ENCODE data around the gene PGBD4. TPM values are rescaled to one million over a fixed set of nuclear protein-coding genes. Genes with fewer than 3 reads are reported as not detected.
"Not testable (repeated sequence)": the region's sequence is repeated elsewhere in the genome, so short reads cannot be mapped to it uniquely, and the experiment has no call there.

PGBD4 gene
- polyA plus RNA-seq, 3 donors = 1.8 to 2.4 (median 2.2) TPM

GRCh38 chr15:34102175-34102925 lies 467 bp downstream of the PGBD4 start:
- no peak for DNase-seq (ENCODE audit: extremely low read depth in 1 of 11, low read depth in 9 of 11, low spot score in 4 of 11)

DNA sequence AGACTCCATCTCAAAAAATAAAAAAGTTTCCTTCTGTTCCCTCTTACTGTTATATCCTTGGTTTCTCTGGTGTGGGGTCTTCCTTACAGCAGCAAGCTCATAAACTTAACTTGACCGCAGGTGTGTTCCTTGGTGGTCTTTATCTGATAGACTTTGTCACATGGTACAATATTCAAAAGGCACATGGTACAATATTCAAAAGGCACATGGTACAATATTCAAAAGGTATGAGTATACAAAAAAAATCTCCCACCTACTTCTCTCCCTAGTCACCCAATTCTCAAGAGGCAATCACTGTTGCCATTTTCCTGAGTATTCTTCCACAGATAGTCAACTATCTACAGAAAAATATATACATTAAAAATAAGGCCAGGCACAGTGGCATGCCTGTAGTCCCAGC lies 4.5 kb downstream of the PGBD4 start:
- DNase-seq (ENCODE audit: extremely low read depth in 1 of 11, low read depth in 9 of 11, low spot score in 4 of 11) = no peak

- no peak for DNase-seq (ENCODE audit: extremely low read depth in 1 of 11, low read depth in 9 of 11, low spot score in 4 of 11)
These were observed 5.4 kb downstream of the PGBD4 start for GRCh38 chr15:34107315-34107714.

GRCh38 chr15:34109797-34110663 lies 8.1 kb downstream of the PGBD4 start:
- DNase-seq (ENCODE audit: extremely low read depth in 1 of 11, low read depth in 9 of 11, low spot score in 4 of 11) = peak in 1 of 11 donors; percentile 28

- no peak for DNase-seq (ENCODE audit: extremely low read depth in 1 of 11, low read depth in 9 of 11, low spot score in 4 of 11)
These were observed 9.6 kb downstream of the PGBD4 start for GRCh38 chr15:34111488-34111887.

- DNase-seq (ENCODE audit: extremely low read depth in 1 of 11, low read depth in 9 of 11, low spot score in 4 of 11) = no peak
These were observed 12.3 kb downstream of the PGBD4 start for GRCh38 chr15:34114215-34114614.

GRCh38 chr15:34114739-34115138 lies 12.9 kb downstream of the PGBD4 start:
- DNase-seq (ENCODE audit: extremely low read depth in 1 of 11, low read depth in 9 of 11, low spot score in 4 of 11) = no peak

GRCh38 chr15:34116620-34117019 lies 14.7 kb downstream of the PGBD4 start:
- no peak for DNase-seq (ENCODE audit: extremely low read depth in 1 of 11, low read depth in 9 of 11, low spot score in 4 of 11)

GRCh38 chr15:34119291-34119690 lies 17.4 kb downstream of the PGBD4 start:
- DNase-seq (ENCODE audit: extremely low read depth in 1 of 11, low read depth in 9 of 11, low spot score in 4 of 11) = no peak

- DNase-seq (ENCODE audit: extremely low read depth in 1 of 11, low read depth in 9 of 11, low spot score in 4 of 11) = not testable (repeated sequence)
These were observed 18.5 kb downstream of the PGBD4 start for GRCh38 chr15:34120420-34120819.

DNA sequence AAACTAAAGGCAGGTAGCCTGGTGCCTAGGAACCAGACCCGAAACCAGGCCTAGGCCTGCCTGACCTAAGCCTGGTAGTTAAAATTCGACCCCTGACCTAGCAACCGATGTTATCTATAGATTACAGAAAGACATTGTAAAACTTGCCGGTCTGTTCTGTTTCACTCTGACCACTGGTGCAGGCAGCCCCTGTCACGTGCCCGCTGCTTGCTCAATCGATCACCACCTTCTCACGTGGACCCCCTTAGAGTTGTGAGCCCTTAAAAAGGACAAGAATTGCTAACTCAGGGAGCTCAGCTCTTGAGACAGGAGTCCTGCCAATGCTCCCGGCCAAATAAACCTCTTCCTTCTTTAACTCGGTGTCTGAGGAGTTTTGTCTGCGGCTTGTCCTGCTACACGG lies 19.9 kb downstream of the PGBD4 start:
- DNase-seq (ENCODE audit: extremely low read depth in 1 of 11, low read depth in 9 of 11, low spot score in 4 of 11) = not testable (repeated sequence)

DNA sequence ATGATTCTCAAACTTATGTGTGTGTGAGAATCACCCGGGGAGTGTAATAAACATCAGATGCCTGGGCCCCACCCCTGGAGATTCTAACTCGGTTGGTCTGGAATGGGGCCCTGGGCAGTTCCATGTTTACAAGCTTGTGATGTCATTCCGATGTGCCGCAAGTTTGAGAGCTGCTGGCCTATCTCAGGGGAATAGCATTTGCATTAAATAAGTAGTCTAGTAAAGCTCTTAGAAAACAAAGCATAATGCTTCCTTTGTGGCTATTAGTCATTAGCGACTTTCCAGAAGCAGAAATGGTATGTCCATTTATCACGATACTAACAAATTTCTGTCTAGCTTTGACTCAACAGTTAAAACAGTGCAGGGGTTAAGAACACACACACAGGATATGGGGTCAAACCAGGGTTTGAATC lies 20.9 kb downstream of the PGBD4 start:
- DNase-seq (ENCODE audit: extremely low read depth in 1 of 11, low read depth in 9 of 11, low spot score in 4 of 11) = no peak

DNA sequence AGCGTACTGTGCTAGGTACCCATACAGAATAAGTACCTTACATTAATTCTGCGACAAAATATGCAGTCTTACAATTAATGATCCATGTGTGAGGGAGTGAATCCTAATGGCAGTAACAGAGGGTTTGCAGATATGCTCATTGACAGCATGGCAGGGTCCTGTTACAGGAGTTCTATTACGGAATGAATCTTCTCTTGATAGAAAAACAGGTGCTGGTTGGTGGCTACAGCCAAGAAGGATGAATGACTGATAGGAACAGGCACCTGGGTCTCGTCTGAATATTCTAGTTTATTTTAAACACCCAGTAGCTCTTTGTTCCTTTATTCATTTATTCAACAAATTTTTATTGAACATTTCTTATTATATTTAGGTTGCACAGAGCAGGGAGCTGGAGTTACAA lies 22.8 kb downstream of the PGBD4 start:
- DNase-seq (ENCODE audit: extremely low read depth in 1 of 11, low read depth in 9 of 11, low spot score in 4 of 11) = no peak

DNA sequence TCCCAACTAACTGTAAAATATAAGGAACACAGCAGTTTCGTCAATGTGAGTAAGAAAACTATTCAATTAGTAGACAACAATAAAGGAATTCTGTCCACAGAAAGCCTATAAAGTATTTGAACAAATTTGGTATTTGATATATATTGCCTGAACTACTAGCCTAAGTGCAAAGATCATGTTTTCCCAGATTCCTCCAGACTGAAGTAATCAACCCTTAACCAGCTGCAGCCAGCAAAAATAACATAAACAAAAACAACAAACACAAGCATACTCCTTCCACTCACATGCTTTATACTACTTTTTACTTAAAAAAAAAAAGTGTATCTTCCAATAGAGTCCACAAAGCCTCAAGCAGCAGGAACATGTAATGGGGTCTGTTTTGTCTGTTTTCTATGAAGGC lies 24.1 kb downstream of the PGBD4 start:
- no peak for DNase-seq (ENCODE audit: extremely low read depth in 1 of 11, low read depth in 9 of 11, low spot score in 4 of 11)

DNA sequence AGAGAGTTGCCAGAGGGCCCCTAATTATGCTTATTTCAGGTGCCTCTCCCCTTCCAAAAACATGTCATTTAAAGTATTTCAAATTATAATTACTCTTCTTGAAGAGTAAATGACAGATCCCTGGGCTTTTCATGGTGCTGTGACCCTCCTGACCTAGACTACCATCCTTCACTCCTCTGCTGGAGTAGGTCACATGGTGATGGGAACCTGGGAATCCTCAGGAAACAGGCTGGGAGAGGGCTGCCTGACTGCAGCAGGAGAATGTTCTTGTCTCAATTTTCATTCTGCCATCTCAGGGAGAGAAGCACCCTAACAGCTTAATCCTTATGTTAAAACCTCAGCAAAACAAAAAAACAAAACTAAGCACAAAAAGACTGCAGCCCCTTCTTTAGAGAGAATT lies 24.6 kb downstream of the PGBD4 start:
- no peak for DNase-seq (ENCODE audit: extremely low read depth in 1 of 11, low read depth in 9 of 11, low spot score in 4 of 11)

DNA sequence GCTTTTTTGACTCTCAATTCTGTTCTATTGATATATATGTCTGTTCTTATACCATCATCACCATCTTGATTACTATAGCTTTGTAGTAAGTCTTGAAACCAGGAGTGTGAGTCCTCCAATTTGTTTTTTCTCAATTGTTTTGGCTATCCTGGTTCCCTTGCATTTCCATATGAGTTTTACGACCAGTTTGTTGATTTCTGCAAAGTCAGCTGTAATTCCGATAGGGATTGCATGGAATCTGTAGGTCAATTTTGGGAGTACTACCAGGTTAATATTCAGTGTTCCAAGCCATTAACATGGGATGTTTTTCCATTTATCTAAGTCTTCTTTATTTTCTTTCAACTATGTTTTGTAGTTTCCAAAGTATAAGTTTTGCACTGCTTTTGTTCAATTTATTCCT lies 27.0 kb downstream of the PGBD4 start:
- DNase-seq (ENCODE audit: extremely low read depth in 1 of 11, low read depth in 9 of 11, low spot score in 4 of 11) = no peak

DNA sequence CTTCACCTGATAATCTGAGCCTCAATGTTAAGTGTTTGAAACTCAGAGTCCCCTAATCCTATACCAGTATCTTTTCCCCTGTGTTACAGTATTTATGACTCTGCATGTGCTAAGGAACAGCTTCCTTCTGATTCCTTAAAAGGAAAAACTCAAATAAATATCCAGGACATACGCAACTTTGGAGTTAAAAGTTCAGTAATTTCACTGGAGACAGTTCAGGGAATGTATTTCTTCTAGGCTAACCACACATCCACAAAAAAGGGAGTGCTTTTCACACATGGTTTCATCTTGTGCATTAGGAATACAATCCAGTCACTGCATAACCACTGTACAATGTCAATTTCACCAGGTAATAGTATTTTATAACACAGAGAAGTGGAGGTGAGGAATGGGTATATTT lies 31.0 kb downstream of the PGBD4 start:
- no peak for DNase-seq (ENCODE audit: extremely low read depth in 1 of 11, low read depth in 9 of 11, low spot score in 4 of 11)

- DNase-seq (ENCODE audit: extremely low read depth in 1 of 11, low read depth in 9 of 11, low spot score in 4 of 11) = no peak
These were observed 31.6 kb downstream of the PGBD4 start for GRCh38 chr15:34133511-34133910.

DNA sequence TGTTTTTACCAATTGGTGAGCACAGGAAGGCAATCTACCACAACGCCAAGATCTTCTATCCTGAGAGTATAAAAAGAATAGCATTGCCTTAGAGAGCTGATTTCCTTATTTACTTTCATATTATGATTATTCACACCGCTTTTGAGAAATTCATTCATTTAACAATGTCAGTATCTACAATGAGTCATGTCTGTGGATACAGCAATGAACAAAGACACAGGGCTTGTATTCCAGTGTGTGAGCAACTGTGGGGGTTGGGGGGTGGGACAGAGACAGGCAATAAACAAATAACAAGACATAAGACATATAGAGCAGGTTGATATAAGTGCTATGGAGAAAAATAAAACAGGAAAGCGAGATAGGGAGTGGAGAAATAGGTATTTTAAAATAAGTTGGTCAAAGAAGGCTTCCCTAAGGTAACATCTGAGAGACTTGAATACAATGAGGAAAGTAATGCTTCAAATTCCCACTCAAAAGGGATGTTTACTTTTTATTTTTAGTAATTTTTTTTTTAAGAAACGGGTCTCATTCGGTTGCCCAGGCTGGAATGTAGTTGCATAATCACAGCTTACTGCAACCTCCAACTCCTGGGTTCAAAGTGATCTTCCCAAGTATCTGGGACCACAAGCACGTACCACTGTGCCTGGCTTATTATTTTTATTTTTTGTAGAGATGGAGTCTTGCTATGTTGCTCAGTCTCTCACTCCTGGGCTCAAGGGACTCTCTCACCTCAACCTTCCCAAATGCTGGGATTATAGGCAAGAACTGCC lies 45.7 kb downstream of the PGBD4 start:
- no peak for DNase-seq (ENCODE audit: extremely low read depth in 1 of 11, low read depth in 9 of 11, low spot score in 4 of 11)

DNA sequence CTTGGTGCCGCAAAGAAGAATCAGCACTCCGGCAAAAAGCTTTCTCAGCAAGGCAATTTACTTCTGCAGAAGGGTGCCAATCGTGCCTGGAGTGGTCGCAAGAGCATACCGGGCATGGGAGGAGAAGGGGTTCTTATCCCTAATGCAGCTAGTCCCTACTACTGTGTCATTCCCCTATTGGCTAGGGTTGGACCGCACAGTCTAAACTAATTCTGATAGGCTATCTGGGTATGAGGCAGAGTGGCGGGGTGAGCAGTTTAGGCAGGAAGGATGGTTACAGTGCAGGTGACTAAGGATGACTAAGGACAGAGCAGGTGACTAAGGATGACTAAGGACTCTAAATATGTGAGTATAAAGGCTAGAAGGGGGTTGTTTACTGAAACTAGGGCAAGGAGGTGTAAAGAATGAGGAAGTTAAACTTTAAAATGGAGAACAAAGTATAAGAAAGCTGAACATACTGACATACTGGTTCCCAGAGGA lies 52.9 kb downstream of the PGBD4 start:
- DNase-seq (ENCODE audit: extremely low read depth in 1 of 11, low read depth in 9 of 11, low spot score in 4 of 11) = no peak

Data from renal cortex interstitium (tissue), 11 donors.